B cell (primary cell): ENCODE results near the gene ARHGEF17. TPM values are rescaled to one million over a fixed set of nuclear protein-coding genes. Genes with fewer than 3 reads are reported as not detected.

ENCODE experiments used
- ATAC-seq: fragments of 200-7000 bp; cut with Tn5 transposase; one replicate; pipeline ENCODE4 v1.10.0; 2021; ENCODE audit warnings: low read depth, mild to moderate bottlenecking, moderate number of reproducible peaks, moderate library complexity
- CTCF ChIA-PET: fragments of 350-600 bp; sonication (Branson Sonifier 250); formaldehyde crosslinking; loops from one replicate; lab custom pipeline; 2021; ENCODE audit warnings: antibody characterized with exemption, inconsistent platforms; lab: Charles Lee
- POLR2A ChIA-PET: fragments of 350-600 bp; sonication (Branson Sonifier 250); formaldehyde crosslinking; loops from one replicate; lab custom pipeline; 2021; ENCODE audit warnings: antibody characterized with exemption; lab: Charles Lee
- DNase-seq: peaks from one replicate; pipeline ENCODE4 v3.0.0; 2013
- H2AFZ ChIP-seq: 2 replicates; pipeline ENCODE4 v1.6.1; 2012; ENCODE audit warnings: mild to moderate bottlenecking, low read depth, low read length; ENCODE audit not compliant: insufficient read depth, poor library complexity, severe bottlenecking
- H3K27ac ChIP-seq, 2 donors: 1 replicate in 1 of 2; 2 replicates in 1 of 2; pipeline ENCODE4 v1.5.1; 2012 to 2013; ENCODE audit warnings: low read length in 2 of 2, mild to moderate bottlenecking in 2 of 2, moderate library complexity in 1 of 2
- H3K27me3 ChIP-seq, 4 experiments: fragments of 200-600 bp in 1 of 4; sonication (generic) in 1 of 4; replicated peaks in 1 of 4; 1 replicate in 2 of 4; 2 replicates in 2 of 4; pipeline versions ENCODE4 v1.6.1 to v1.7.0; 2013 to 2016; ENCODE audit warnings: low read length in 3 of 4, mild to moderate bottlenecking in 2 of 4, mixed read lengths in 1 of 4, moderate library complexity in 1 of 4; ENCODE audit not compliant: insufficient read depth in 4 of 4, control insufficient read depth in 3 of 4; ENCODE audit errors: control extremely low read depth in 1 of 4
- H3K36me3 ChIP-seq, 2 experiments: replicated peaks in 1 of 2; 1 replicate in 1 of 2; 2 replicates in 1 of 2; pipeline versions ENCODE4 v1.6.1 to v1.7.1; 2013; ENCODE audit warnings: low read length in 1 of 2; ENCODE audit not compliant: insufficient read depth in 2 of 2, control insufficient read depth in 1 of 2; ENCODE audit errors: control extremely low read depth in 1 of 2, extremely low read depth in 1 of 2
- H3K4me1 ChIP-seq, 2 donors: fragments of 200-600 bp in 1 of 2; sonication (generic) in 1 of 2; 1 replicate in 1 of 2; 2 replicates in 1 of 2; pipeline versions ENCODE4 v1.5.1 to v1.6.1; 2013 to 2017; ENCODE audit warnings: low read length in 2 of 2; ENCODE audit not compliant: control insufficient read depth in 2 of 2, insufficient read depth in 2 of 2
- H3K4me2 ChIP-seq: replicated peaks from 2 replicates; pipeline ENCODE3; 2012; ENCODE audit warnings: mild to moderate bottlenecking, low read depth, low read length; ENCODE audit not compliant: poor library complexity, severe bottlenecking
- H3K4me3 ChIP-seq, 5 experiments: fragments of 200-600 bp in 1 of 5; sonication (generic) in 1 of 5; 1 replicate in 3 of 5; 2 replicates in 2 of 5; pipeline versions ENCODE4 v1.5.1 to v1.7.0; 2011 to 2016; ENCODE audit warnings: low read length in 4 of 5, mild to moderate bottlenecking in 4 of 5, low read depth in 2 of 5, control low read depth in 1 of 5, moderate library complexity in 1 of 5; ENCODE audit not compliant: insufficient read depth in 1 of 5; ENCODE audit errors: control extremely low read depth in 1 of 5, extremely low read depth in 1 of 5
- H3K79me2 ChIP-seq: fragments of 200-600 bp; sonication (generic); one replicate; pipeline ENCODE4 v1.6.0; 2016; ENCODE audit warnings: low read length; ENCODE audit not compliant: control insufficient read depth, insufficient read depth
- H3K9ac ChIP-seq: fragments of 200-600 bp; sonication (generic); 2 replicates; pipeline ENCODE4 v1.6.1; 2017; ENCODE audit warnings: mild to moderate bottlenecking, low read length, moderate library complexity
- H3K9me3 ChIP-seq, 3 donors: one replicate each; pipeline versions ENCODE4 v1.6.1 to v1.7.1; 2013; ENCODE audit warnings: low read length in 2 of 3; ENCODE audit not compliant: control insufficient read depth in 2 of 3, insufficient read depth in 1 of 3; ENCODE audit errors: control extremely low read depth in 1 of 3
- H4K20me1 ChIP-seq: 2 replicates; pipeline ENCODE4 v1.6.0; 2012; ENCODE audit warnings: mild to moderate bottlenecking, low read length; ENCODE audit not compliant: insufficient read depth, control insufficient read depth, poor library complexity, severe bottlenecking
- H3K27ac Mint-ChIP-seq: one replicate; pipeline ENCODE4 v1.8.0; 2021; ENCODE audit warnings: mixed read lengths
- H3K27me3 Mint-ChIP-seq: one replicate; pipeline ENCODE4 v1.8.0; 2021; ENCODE audit warnings: mixed read lengths
- H3K4me1 Mint-ChIP-seq: one replicate; pipeline ENCODE4 v1.8.0; 2021; ENCODE audit warnings: mixed read lengths
- H3K4me3 Mint-ChIP-seq: one replicate; pipeline ENCODE4 v1.8.0; 2021; ENCODE audit warnings: mixed read lengths
- H3K9me3 Mint-ChIP-seq: one replicate; pipeline ENCODE4 v1.8.0; 2022; ENCODE audit warnings: mixed read lengths; ENCODE audit not compliant: insufficient read depth
- EZH2 ChIP-seq: IDR thresholded peaks from 2 replicates; pipeline ENCODE4 v1.6.1; 2012; ENCODE audit warnings: borderline replicate concordance, low read depth, mild to moderate bottlenecking, moderate library complexity, low read length; ENCODE audit not compliant: insufficient read depth, poor library complexity, severe bottlenecking
- WGBS: methylation state at CpG from one replicate; pipeline ENCODE4 v1.1.5; 2013; ENCODE audit warnings: missing lambda C conversion rate; ENCODE audit not compliant: insufficient coverage; 5-methylcytosine and 5-hydroxymethylcytosine counted together
- intact Hi-C: fragments of 100-400 bp; cut with micrococcal nuclease; formaldehyde crosslinking; loops from one replicate; pipeline ENCODE4 v1.10.0; 2022
- polyA plus RNA-seq: library from polyadenylated mRNA; depleted of rRNA; stranded (reverse); fragments of >200 nt; gene quantifications from 2 replicates; pipeline ENCODE4 v1.2.3, GENCODE V29; 2012
- total RNA-seq, 2 donors: library from RNA; stranded (reverse); fragments of 120-200 nt in 1 of 2; gene quantifications; 1 replicate in 1 of 2; 2 replicates in 1 of 2; pipeline versions ENCODE4 v1.2.3 to v1.2.4, GENCODE V29; 2013 to 2022
- TF ChIP-seq, protein P1 (sequence below): fragments of 200-600 bp; IDR thresholded peaks from one replicate; pipeline ENCODE4 v1.8.0; 2022; ENCODE audit warnings: antibody characterized with exemption, mild to moderate bottlenecking

Gene ARHGEF17
- total and polyA plus RNA-seq, 2 donors (not counting 1 experiment from before 2014, with no cell fraction given), result 0.05 TPM; not detected in 1

- TF ChIP-seq, protein P1, sequence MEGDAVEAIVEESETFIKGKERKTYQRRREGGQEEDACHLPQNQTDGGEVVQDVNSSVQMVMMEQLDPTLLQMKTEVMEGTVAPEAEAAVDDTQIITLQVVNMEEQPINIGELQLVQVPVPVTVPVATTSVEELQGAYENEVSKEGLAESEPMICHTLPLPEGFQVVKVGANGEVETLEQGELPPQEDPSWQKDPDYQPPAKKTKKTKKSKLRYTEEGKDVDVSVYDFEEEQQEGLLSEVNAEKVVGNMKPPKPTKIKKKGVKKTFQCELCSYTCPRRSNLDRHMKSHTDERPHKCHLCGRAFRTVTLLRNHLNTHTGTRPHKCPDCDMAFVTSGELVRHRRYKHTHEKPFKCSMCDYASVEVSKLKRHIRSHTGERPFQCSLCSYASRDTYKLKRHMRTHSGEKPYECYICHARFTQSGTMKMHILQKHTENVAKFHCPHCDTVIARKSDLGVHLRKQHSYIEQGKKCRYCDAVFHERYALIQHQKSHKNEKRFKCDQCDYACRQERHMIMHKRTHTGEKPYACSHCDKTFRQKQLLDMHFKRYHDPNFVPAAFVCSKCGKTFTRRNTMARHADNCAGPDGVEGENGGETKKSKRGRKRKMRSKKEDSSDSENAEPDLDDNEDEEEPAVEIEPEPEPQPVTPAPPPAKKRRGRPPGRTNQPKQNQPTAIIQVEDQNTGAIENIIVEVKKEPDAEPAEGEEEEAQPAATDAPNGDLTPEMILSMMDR, result no peak
- TF ChIP-seq EZH2, result no peak
- peaks cover 57% of the 10 kb centered on the region for H4K20me1 ChIP-seq
- no peak overlapping the region for H3K27ac ChIP-seq
- CTCF ChIA-PET, result interaction anchor here (0.5 to 9.4 kb wide), 10 partner anchors 11 to 915 kb away, joined by 3 to 352 read pairs (median 6); no protein-coding TSS in a partner anchor
- POLR2A ChIA-PET, result no interaction called here
- no peak overlapping the region for H3K9ac ChIP-seq
- no peaks in the 10 kb centered on the region for H3K27me3 Mint-ChIP-seq
- WGBS, result 98% methylated on average over 17 of the region's 22 CpGs
- H3K9me3 ChIP-seq, result no peaks in the 10 kb centered on the region
- H3K9me3 Mint-ChIP-seq, result no peaks in the 10 kb centered on the region
- H3K4me3 ChIP-seq, result no peak overlapping the region
- H3K27ac Mint-ChIP-seq, result no peak overlapping the region
- ATAC-seq (no peak), DNase-seq (peak; percentile 32)
- H3K4me1 Mint-ChIP-seq, result peaks cover 15% of the 10 kb centered on the region
- no peak overlapping the region for H3K4me3 Mint-ChIP-seq
- peaks cover 0 to 88% of the 10 kb centered on the region in 2 experiments for H3K36me3 ChIP-seq
- H3K27me3 ChIP-seq, result no peaks in the 10 kb centered on the region
- peaks cover 3 to 17% of the 10 kb centered on the region in 2 donors for H3K4me1 ChIP-seq
- H2AFZ ChIP-seq, result no peak overlapping the region
- H3K79me2 ChIP-seq, result peaks cover 34% of the 10 kb centered on the region
- intact Hi-C loops, result no loop called here
- H3K4me2 ChIP-seq, result no peak overlapping the region
Observed at GRCh38 chr11:73395297-73396208, 87.5 kb downstream of the ARHGEF17 start.
